Right renal pelvis (tissue), 4 donors: Measurements from ENCODE around the gene UCN2. TPM values are rescaled to one million over a fixed set of nuclear protein-coding genes. Genes with fewer than 3 reads are reported as not detected.

Experiments used
- DNase-seq, 4 donors: peaks; one replicate each; pipeline ENCODE4 v3.0.0-alpha.2; 2013; ENCODE audit warnings: low read depth in 4 of 4, low spot score in 3 of 4, missing footprints in 1 of 4
- polyA plus RNA-seq, 4 donors: library from polyadenylated mRNA; unstranded; fragments of 120-200 nt; gene quantifications; one replicate each; pipeline ENCODE4 v1.2.1, GENCODE V29; 2013; ENCODE audit not compliant: insufficient read length in 4 of 4

Gene UCN2
- under 1 TPM; 0.19 to 0.66 (median 0.57) TPM for polyA plus RNA-seq

- DNase-seq, result no peak
Observed at GRCh38 chr3:48563382-48563918, at the start of gene UCN2. Gene UCN2, minus strand, starts transcription at chr3:48563781. Its CDS starts 657 bp downstream, at chr3:48563124.

GRCh38 chr3:48612309-48612708 lies 48.7 kb upstream of the UCN2 start:
- no peak for DNase-seq

GRCh38 chr3:48609088-48610005 lies 45.8 kb upstream of the UCN2 start, which contains the start of gene UQCRC1:
Gene UQCRC1, minus strand, starts transcription at chr3:48609646. Its CDS starts 26 bp downstream, at chr3:48609620.
- peak; percentile 83 to 94 (median 86) for DNase-seq

- DNase-seq, result no peak
Observed at GRCh38 chr3:48607519-48607918, 43.9 kb upstream of the UCN2 start.

GRCh38 chr3:48601622-48601994 lies 38.0 kb upstream of the UCN2 start:
- no peak for DNase-seq

GRCh38 chr3:48600711-48601621 lies 37.4 kb upstream of the UCN2 start:
- no peak for DNase-seq

- no peak for DNase-seq
Observed at GRCh38 chr3:48599509-48600285, 36.1 kb upstream of the UCN2 start.

- no peak for DNase-seq
Observed at GRCh38 chr3:48599077-48599501, 35.5 kb upstream of the UCN2 start.

GRCh38 chr3:48598323-48599076 lies 34.9 kb upstream of the UCN2 start:
- peak in 3 of 4 donors; percentile 68 to 81 (median 77) for DNase-seq

- no peak for DNase-seq
Observed at GRCh38 chr3:48597408-48597800, 33.8 kb upstream of the UCN2 start.

GRCh38 chr3:48596676-48597407 lies 33.3 kb upstream of the UCN2 start:
- no peak for DNase-seq

GRCh38 chr3:48596157-48596556 lies 32.6 kb upstream of the UCN2 start:
- no peak for DNase-seq

- DNase-seq, result no peak
Observed at GRCh38 chr3:48595526-48596121, 32.0 kb upstream of the UCN2 start.

GRCh38 chr3:48595075-48595525 lies 31.5 kb upstream of the UCN2 start, which contains the start of gene COL7A1:
Gene COL7A1, minus strand, starts transcription at chr3:48595329. Its CDS starts 170 bp downstream, at chr3:48595159.
- DNase-seq, result no peak

- no peak for DNase-seq
Observed at GRCh38 chr3:48594417-48595049, 31.0 kb upstream of the UCN2 start.

- DNase-seq, result no peak
Observed at GRCh38 chr3:48593337-48593736, 29.8 kb upstream of the UCN2 start.

GRCh38 chr3:48592519-48593087 lies 29.0 kb upstream of the UCN2 start:
- no peak for DNase-seq
